OCI-LY1 (cell line): Measurements from ENCODE around the gene HORMAD2.

ENCODE experiments used
- H2AFZ ChIP-seq: fragments of 200-600 bp; sonication (generic), shearing (Covaris generic); 2 replicates; pipeline ENCODE4 v1.6.0; 2014; ENCODE audit warnings: antibody characterized with exemption, mild to moderate bottlenecking, low read length
- H3F3A ChIP-seq: fragments of 200-600 bp; sonication (generic), shearing (Covaris generic); 2 replicates; pipeline ENCODE4 v1.6.0; 2014; ENCODE audit warnings: mild to moderate bottlenecking, antibody characterized with exemption, low read length, moderate library complexity; ENCODE audit not compliant: insufficient read depth
- H3K27ac ChIP-seq: fragments of 200-600 bp; sonication (generic); 2 replicates; pipeline ENCODE4 v1.5.1; 2014; ENCODE audit warnings: low read length, mixed run types, mild to moderate bottlenecking, low read depth; ENCODE audit not compliant: poor library complexity, severe bottlenecking
- H3K27me3 ChIP-seq: fragments of 200-600 bp; sonication (generic); 2 replicates; pipeline ENCODE4 v1.6.0; 2014; ENCODE audit warnings: antibody characterized with exemption, mild to moderate bottlenecking, low read length, moderate library complexity; ENCODE audit not compliant: insufficient read depth
- H3K36me3 ChIP-seq: fragments of 200-600 bp; sonication (generic); 2 replicates; pipeline ENCODE4 v1.6.1; 2014; ENCODE audit warnings: mild to moderate bottlenecking, antibody characterized with exemption, low read length, moderate library complexity, mixed read lengths; ENCODE audit not compliant: insufficient read depth
- H3K4me1 ChIP-seq: fragments of 200-600 bp; sonication (generic); 2 replicates; pipeline ENCODE4 v1.5.1; 2014; ENCODE audit warnings: mild to moderate bottlenecking, low read length, moderate library complexity; ENCODE audit not compliant: insufficient read depth, severe bottlenecking
- H3K4me2 ChIP-seq: fragments of 200-600 bp; sonication (generic), shearing (Covaris generic); 2 replicates; pipeline ENCODE4 v1.6.1; 2014; ENCODE audit warnings: low read length
- H3K4me3 ChIP-seq: fragments of 200-600 bp; sonication (generic); 2 replicates; pipeline ENCODE4 v1.5.1; 2014; ENCODE audit warnings: low read length, low read depth, mild to moderate bottlenecking, mixed read lengths; ENCODE audit not compliant: poor library complexity, severe bottlenecking
- H3K79me2 ChIP-seq: fragments of 200-600 bp; shearing (Covaris generic); 2 replicates; pipeline ENCODE4 v1.6.1; 2016; ENCODE audit warnings: mixed run types, low read length, mixed read lengths; ENCODE audit not compliant: insufficient read depth
- H3K9ac ChIP-seq: fragments of 200-600 bp; sonication (generic), shearing (Covaris generic); 2 replicates; pipeline ENCODE4 v1.6.1; 2014; ENCODE audit warnings: mild to moderate bottlenecking, low read length, mixed read lengths
- H3K9me2 ChIP-seq: fragments of 200-600 bp; sonication (generic), shearing (Covaris generic); 2 replicates; pipeline ENCODE4 v1.6.1; 2014; ENCODE audit warnings: low read depth, mild to moderate bottlenecking, low read length, mixed read lengths
- H3K9me3 ChIP-seq: fragments of 200-600 bp; shearing (Covaris generic); 2 replicates; pipeline ENCODE4 v1.6.1; 2014; ENCODE audit warnings: low read length, mixed read lengths
- H4K20me1 ChIP-seq: fragments of 200-600 bp; sonication (generic), shearing (Covaris generic); 2 replicates; pipeline ENCODE4 v1.6.0; 2016; ENCODE audit warnings: mild to moderate bottlenecking, low read length; ENCODE audit not compliant: insufficient read depth
- CTCF ChIP-seq: fragments of 200-600 bp; sonication (generic), shearing (Covaris generic); IDR thresholded peaks from 2 replicates; pipeline ENCODE4 v1.5.1; 2017; ENCODE audit warnings: mild to moderate bottlenecking, antibody characterized with exemption, low read length, moderate library complexity, mixed read lengths
- EZH2 ChIP-seq: fragments of 200-600 bp; sonication (generic), shearing (Covaris generic); IDR thresholded peaks from 2 replicates; pipeline ENCODE4 v1.8.0; 2017; ENCODE audit warnings: borderline replicate concordance, mixed run types, mild to moderate bottlenecking, antibody characterized with exemption, low read length, moderate library complexity, mixed read lengths

Gene HORMAD2

DNA sequence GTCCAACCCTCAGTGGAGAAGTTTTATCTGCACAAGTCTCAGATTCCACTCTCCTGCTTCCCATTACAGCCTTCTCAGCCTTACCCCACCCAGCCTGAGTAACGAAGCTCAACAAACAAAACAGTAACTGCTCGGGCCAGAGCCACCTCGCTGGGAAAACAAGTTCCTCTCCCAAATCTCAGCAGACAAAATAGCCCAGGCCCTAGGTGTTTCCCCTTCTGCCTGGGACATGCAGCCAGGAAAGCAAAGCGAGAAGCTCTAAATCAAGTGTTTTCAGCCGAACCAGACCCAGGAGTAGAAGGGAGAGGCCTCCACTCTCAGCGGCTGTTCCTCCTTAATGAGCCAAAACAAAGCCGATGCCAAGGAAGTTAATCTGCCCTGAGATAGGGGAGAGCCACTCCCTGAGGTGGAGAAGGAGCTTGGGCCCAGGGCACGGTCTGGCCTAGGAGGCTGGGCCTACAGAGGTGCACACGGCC is 122.3 kb downstream of the HORMAD2 start:
- no peaks in the 10 kb centered on the region for H3K79me2 ChIP-seq
- no peaks in the 10 kb centered on the region for H3F3A ChIP-seq
- no peak overlapping the region for H2AFZ ChIP-seq
- no peaks in the 10 kb centered on the region for H4K20me1 ChIP-seq
- no peak overlapping the region for H3K9ac ChIP-seq
- TF ChIP-seq CTCF (no peak), EZH2 (no peak)
- H3K4me3 ChIP-seq, result no peak overlapping the region
- no peaks in the 10 kb centered on the region for H3K9me3 ChIP-seq
- H3K4me1 ChIP-seq, result no peaks in the 10 kb centered on the region
- H3K9me2 ChIP-seq, result no peaks in the 10 kb centered on the region
- H3K36me3 ChIP-seq, result no peaks in the 10 kb centered on the region
- H3K27ac ChIP-seq, result no peak overlapping the region
- H3K27me3 ChIP-seq, result no peaks in the 10 kb centered on the region
- no peak overlapping the region for H3K4me2 ChIP-seq

GRCh38 chr22:30204015-30204741 is 123.9 kb downstream of the HORMAD2 start:
- Histone ChIP-seq H3K27ac (no peak overlapping the region), H3K36me3 (no peaks in the 10 kb centered on the region), H3F3A (no peaks in the 10 kb centered on the region), H4K20me1 (no peaks in the 10 kb centered on the region), H3K4me3 (no peak overlapping the region), H3K79me2 (no peaks in the 10 kb centered on the region), H3K9me2 (no peaks in the 10 kb centered on the region), H3K9me3 (no peaks in the 10 kb centered on the region), H3K4me2 (no peak overlapping the region), H2AFZ (no peak overlapping the region), H3K27me3 (no peaks in the 10 kb centered on the region), H3K4me1 (no peaks in the 10 kb centered on the region), H3K9ac (no peak overlapping the region)
- TF ChIP-seq EZH2, result no peak
- no peak for TF ChIP-seq CTCF

- no peaks in the 10 kb centered on the region for H3K27me3 ChIP-seq
- H3K4me2 ChIP-seq, result no peak overlapping the region
- no peak overlapping the region for H2AFZ ChIP-seq
- H3K4me1 ChIP-seq, result no peaks in the 10 kb centered on the region
- H3K79me2 ChIP-seq, result no peaks in the 10 kb centered on the region
- no peak overlapping the region for H3K4me3 ChIP-seq
- H4K20me1 ChIP-seq, result no peaks in the 10 kb centered on the region
- no peaks in the 10 kb centered on the region for H3F3A ChIP-seq
- H3K36me3 ChIP-seq, result no peaks in the 10 kb centered on the region
- no peak for TF ChIP-seq EZH2
- no peak for TF ChIP-seq CTCF
- no peak overlapping the region for H3K9ac ChIP-seq
- no peaks in the 10 kb centered on the region for H3K9me3 ChIP-seq
- H3K27ac ChIP-seq, result no peak overlapping the region
- no peaks in the 10 kb centered on the region for H3K9me2 ChIP-seq
Observed at GRCh38 chr22:30204742-30205111, 124.5 kb downstream of the HORMAD2 start.
